ENCODE results near the gene KIAA0586.
A peak's percentile ranks its signal among the peaks of the same experiment; 100 is the strongest.
"Not testable (repeated sequence)": the region's sequence is repeated elsewhere in the genome, so short reads cannot be mapped to it uniquely, and the experiment has no call there.

Gene KIAA0586

GRCh38 chr14:58572473-58572853, 144.9 kb downstream of the KIAA0586 start:
- Histone ChIP-seq H3K4me3 (ENCODE audit: low read length) (no peak overlapping the region), H3K9me3 (ENCODE audit: control insufficient read depth, low read length) (no peaks in the 10 kb centered on the region), H3K27me3 (replicated peaks; ENCODE audit: control insufficient read depth, insufficient read depth, low read length) (peaks cover 3% of the 10 kb centered on the region), H3K4me1 (ENCODE audit: control insufficient read depth, insufficient read depth, low read length) (no peaks in the 10 kb centered on the region), H3K36me3 (ENCODE audit: control insufficient read depth, insufficient read depth, low read length, severe bottlenecking) (no peaks in the 10 kb centered on the region), H3K9ac (ENCODE audit: low read length) (no peak overlapping the region)
- no peak for DNase-seq (ENCODE audit: low read depth)

GRCh38 chr14:58572863-58573262, 145.3 kb downstream of the KIAA0586 start:
- H3K9me3 ChIP-seq (ENCODE audit: control insufficient read depth, low read length), result no peaks in the 10 kb centered on the region
- DNase-seq (ENCODE audit: low read depth), result no peak
- H3K27me3 ChIP-seq (replicated peaks; ENCODE audit: control insufficient read depth, insufficient read depth, low read length), result peaks cover 3% of the 10 kb centered on the region
- no peaks in the 10 kb centered on the region for H3K4me1 ChIP-seq (ENCODE audit: control insufficient read depth, insufficient read depth, low read length)
- no peak overlapping the region for H3K4me3 ChIP-seq (ENCODE audit: low read length)
- H3K36me3 ChIP-seq (ENCODE audit: control insufficient read depth, insufficient read depth, low read length, severe bottlenecking), result no peaks in the 10 kb centered on the region
- no peak overlapping the region for H3K9ac ChIP-seq (ENCODE audit: low read length)

GRCh38 chr14:58574623-58575022, 147.1 kb downstream of the KIAA0586 start:
- Histone ChIP-seq H3K4me3 (ENCODE audit: low read length) (no peak overlapping the region), H3K9ac (ENCODE audit: low read length) (no peak overlapping the region), H3K9me3 (ENCODE audit: control insufficient read depth, low read length) (no peaks in the 10 kb centered on the region), H3K27me3 (replicated peaks; ENCODE audit: control insufficient read depth, insufficient read depth, low read length) (peaks cover 3% of the 10 kb centered on the region), H3K4me1 (ENCODE audit: control insufficient read depth, insufficient read depth, low read length) (no peaks in the 10 kb centered on the region), H3K36me3 (ENCODE audit: control insufficient read depth, insufficient read depth, low read length, severe bottlenecking) (no peaks in the 10 kb centered on the region)
- DNase-seq (ENCODE audit: low read depth), result no peak

- H3K4me1 ChIP-seq (ENCODE audit: control insufficient read depth, insufficient read depth, low read length), result no peaks in the 10 kb centered on the region
- peaks cover 3% of the 10 kb centered on the region for H3K27me3 ChIP-seq (replicated peaks; ENCODE audit: control insufficient read depth, insufficient read depth, low read length)
- no peak overlapping the region for H3K4me3 ChIP-seq (ENCODE audit: low read length)
- no peak overlapping the region for H3K9ac ChIP-seq (ENCODE audit: low read length)
- H3K36me3 ChIP-seq (ENCODE audit: control insufficient read depth, insufficient read depth, low read length, severe bottlenecking), result no peaks in the 10 kb centered on the region
- H3K9me3 ChIP-seq (ENCODE audit: control insufficient read depth, low read length), result no peaks in the 10 kb centered on the region
- DNase-seq (ENCODE audit: low read depth), result no peak
Observed at GRCh38 chr14:58575956-58576355, 148.4 kb downstream of the KIAA0586 start.

DNA sequence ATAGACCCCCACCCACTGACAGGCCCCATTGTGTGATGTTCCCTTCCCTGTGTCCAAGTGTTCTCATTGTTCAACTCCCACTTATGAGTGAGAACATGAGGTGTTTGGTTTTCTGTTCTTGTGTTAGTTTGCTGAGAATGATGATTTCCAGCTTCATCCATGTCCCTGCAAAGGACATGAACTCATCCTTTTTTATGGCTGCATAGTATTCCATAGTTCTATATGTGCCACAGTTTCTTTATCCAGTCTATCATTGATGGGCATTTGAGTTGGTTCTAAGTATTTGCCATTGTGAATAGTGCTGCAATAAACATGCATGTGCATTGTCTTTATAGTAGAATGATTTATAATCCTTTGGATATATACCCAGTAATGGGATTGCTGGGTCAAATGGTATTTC, 152.5 kb downstream of the KIAA0586 start:
- H3K4me3 ChIP-seq (ENCODE audit: low read length); H3K36me3 ChIP-seq (ENCODE audit: control insufficient read depth, insufficient read depth, low read length, severe bottlenecking); H3K27me3 ChIP-seq (replicated peaks; ENCODE audit: control insufficient read depth, insufficient read depth, low read length): not testable (repeated sequence)

GRCh38 chr14:58581389-58581788, 153.9 kb downstream of the KIAA0586 start:
- not testable (repeated sequence) for H3K27me3 ChIP-seq (replicated peaks; ENCODE audit: control insufficient read depth, insufficient read depth, low read length); H3K36me3 ChIP-seq (ENCODE audit: control insufficient read depth, insufficient read depth, low read length, severe bottlenecking); H3K4me3 ChIP-seq (ENCODE audit: low read length); H3K9me3 ChIP-seq (ENCODE audit: control insufficient read depth, low read length); DNase-seq (ENCODE audit: low read depth); H3K9ac ChIP-seq (ENCODE audit: low read length); H3K4me1 ChIP-seq (ENCODE audit: control insufficient read depth, insufficient read depth, low read length)

More for the DNA sequence above, 152.5 kb downstream of the KIAA0586 start:
- DNase-seq (ENCODE audit: low read depth); H3K4me1 ChIP-seq (ENCODE audit: control insufficient read depth, insufficient read depth, low read length); H3K9me3 ChIP-seq (ENCODE audit: control insufficient read depth, low read length); H3K9ac ChIP-seq (ENCODE audit: low read length): not testable (repeated sequence)

GRCh38 chr14:58584383-58584782, 156.9 kb downstream of the KIAA0586 start:
- H3K9ac ChIP-seq (ENCODE audit: low read length), result no peak overlapping the region
- H3K27me3 ChIP-seq (replicated peaks; ENCODE audit: control insufficient read depth, insufficient read depth, low read length), result no peaks in the 10 kb centered on the region
- DNase-seq (ENCODE audit: low read depth), result peak; percentile 52
- peaks cover 7% of the 10 kb centered on the region for H3K4me1 ChIP-seq (ENCODE audit: control insufficient read depth, insufficient read depth, low read length)
- no peak overlapping the region for H3K4me3 ChIP-seq (ENCODE audit: low read length)
- no peaks in the 10 kb centered on the region for H3K36me3 ChIP-seq (ENCODE audit: control insufficient read depth, insufficient read depth, low read length, severe bottlenecking)
- no peaks in the 10 kb centered on the region for H3K9me3 ChIP-seq (ENCODE audit: control insufficient read depth, low read length)

- Histone ChIP-seq H3K9ac (ENCODE audit: low read length) (no peak overlapping the region), H3K4me3 (ENCODE audit: low read length) (no peak overlapping the region), H3K27me3 (replicated peaks; ENCODE audit: control insufficient read depth, insufficient read depth, low read length) (no peaks in the 10 kb centered on the region), H3K9me3 (ENCODE audit: control insufficient read depth, low read length) (no peaks in the 10 kb centered on the region), H3K4me1 (ENCODE audit: control insufficient read depth, insufficient read depth, low read length) (peaks cover 7% of the 10 kb centered on the region), H3K36me3 (ENCODE audit: control insufficient read depth, insufficient read depth, low read length, severe bottlenecking) (no peaks in the 10 kb centered on the region)
- peak; percentile 57 for DNase-seq (ENCODE audit: low read depth)
Observed at GRCh38 chr14:58587271-58587670, 159.8 kb downstream of the KIAA0586 start.

DNA sequence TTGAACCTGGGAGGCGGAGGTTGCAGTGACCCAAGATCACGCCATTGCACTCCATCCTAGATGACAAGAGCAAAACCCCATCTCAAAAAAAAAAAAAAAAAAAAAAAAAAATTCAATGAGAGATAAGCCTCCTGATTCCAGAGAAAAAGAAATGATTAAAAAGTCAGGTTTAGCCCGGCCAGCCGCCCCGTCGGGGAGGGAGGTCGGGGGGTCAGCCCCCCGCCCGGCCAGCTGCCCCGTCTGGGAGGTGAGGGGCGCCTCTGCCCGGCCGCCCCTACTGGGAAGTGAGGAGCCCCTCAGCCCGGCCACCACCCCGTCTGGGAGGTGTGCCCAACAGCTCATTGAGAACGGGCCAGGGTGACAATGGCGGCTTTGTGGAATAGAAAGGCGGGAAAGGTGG, 160.8 kb downstream of the KIAA0586 start:
- DNase-seq (ENCODE audit: low read depth); H3K27me3 ChIP-seq (replicated peaks; ENCODE audit: control insufficient read depth, insufficient read depth, low read length); H3K36me3 ChIP-seq (ENCODE audit: control insufficient read depth, insufficient read depth, low read length, severe bottlenecking); H3K4me1 ChIP-seq (ENCODE audit: control insufficient read depth, insufficient read depth, low read length); H3K9me3 ChIP-seq (ENCODE audit: control insufficient read depth, low read length); H3K9ac ChIP-seq (ENCODE audit: low read length); H3K4me3 ChIP-seq (ENCODE audit: low read length): not testable (repeated sequence)

DNA sequence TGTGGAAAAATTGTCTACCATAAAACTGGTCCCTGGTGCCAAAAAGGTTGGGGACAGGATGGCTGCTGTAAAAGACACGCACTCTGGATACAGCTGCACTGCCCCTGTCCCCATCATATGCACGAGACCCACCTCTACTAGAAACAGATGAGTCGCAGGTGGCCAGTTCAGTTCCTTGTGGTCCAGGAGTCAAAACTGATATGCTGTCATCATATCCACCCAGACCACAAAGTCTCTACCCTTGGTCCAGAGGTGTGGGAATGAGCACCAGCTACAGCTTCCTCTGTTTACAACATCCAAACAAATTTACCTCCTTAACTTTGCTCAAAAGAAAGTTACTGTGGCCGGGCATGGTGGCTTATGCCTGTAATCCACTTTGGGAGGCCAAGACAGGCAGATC, 166.5 kb downstream of the KIAA0586 start:
- no peaks in the 10 kb centered on the region for H3K27me3 ChIP-seq (replicated peaks; ENCODE audit: control insufficient read depth, insufficient read depth, low read length)
- no peaks in the 10 kb centered on the region for H3K36me3 ChIP-seq (ENCODE audit: control insufficient read depth, insufficient read depth, low read length, severe bottlenecking)
- no peak overlapping the region for H3K9ac ChIP-seq (ENCODE audit: low read length)
- no peaks in the 10 kb centered on the region for H3K4me1 ChIP-seq (ENCODE audit: control insufficient read depth, insufficient read depth, low read length)
- DNase-seq (ENCODE audit: low read depth), result no peak
- H3K4me3 ChIP-seq (ENCODE audit: low read length), result no peak overlapping the region
- no peaks in the 10 kb centered on the region for H3K9me3 ChIP-seq (ENCODE audit: control insufficient read depth, low read length)

DNA sequence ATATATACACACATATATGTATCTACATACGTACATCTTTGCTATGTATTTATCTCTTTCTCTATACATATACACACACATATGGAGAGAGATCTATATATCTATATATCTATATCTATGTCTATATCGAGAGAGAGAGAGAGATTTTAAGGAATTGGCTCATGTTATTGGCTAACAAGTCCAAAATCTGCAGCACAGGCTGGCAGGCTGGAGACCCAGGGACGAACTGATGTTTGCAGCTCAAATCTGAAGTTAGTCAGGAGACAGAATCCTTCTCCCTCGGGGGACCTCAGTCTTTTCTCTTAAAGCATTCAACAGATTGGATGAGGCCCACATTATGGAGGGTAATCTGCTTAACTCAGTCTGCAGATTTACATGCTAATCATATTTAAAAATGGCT, 169.5 kb downstream of the KIAA0586 start:
- H3K36me3 ChIP-seq (ENCODE audit: control insufficient read depth, insufficient read depth, low read length, severe bottlenecking), result no peaks in the 10 kb centered on the region
- no peak overlapping the region for H3K4me3 ChIP-seq (ENCODE audit: low read length)
- no peak overlapping the region for H3K9ac ChIP-seq (ENCODE audit: low read length)
- no peaks in the 10 kb centered on the region for H3K4me1 ChIP-seq (ENCODE audit: control insufficient read depth, insufficient read depth, low read length)
- no peaks in the 10 kb centered on the region for H3K9me3 ChIP-seq (ENCODE audit: control insufficient read depth, low read length)
- H3K27me3 ChIP-seq (replicated peaks; ENCODE audit: control insufficient read depth, insufficient read depth, low read length), result no peaks in the 10 kb centered on the region
- no peak for DNase-seq (ENCODE audit: low read depth)

GRCh38 chr14:58598028-58598803, 170.7 kb downstream of the KIAA0586 start:
- H3K4me3 ChIP-seq (ENCODE audit: low read length), result no peak overlapping the region
- no peaks in the 10 kb centered on the region for H3K36me3 ChIP-seq (ENCODE audit: control insufficient read depth, insufficient read depth, low read length, severe bottlenecking)
- H3K4me1 ChIP-seq (ENCODE audit: control insufficient read depth, insufficient read depth, low read length), result no peaks in the 10 kb centered on the region
- H3K9me3 ChIP-seq (ENCODE audit: control insufficient read depth, low read length), result no peaks in the 10 kb centered on the region
- H3K27me3 ChIP-seq (replicated peaks; ENCODE audit: control insufficient read depth, insufficient read depth, low read length), result no peaks in the 10 kb centered on the region
- no peak for DNase-seq (ENCODE audit: low read depth)
- H3K9ac ChIP-seq (ENCODE audit: low read length), result no peak overlapping the region
